Embryonic facial prominence (tissue), 1 donor: ENCODE data around the gene NRF1.
"Not testable (repeated sequence)": the region's sequence is repeated elsewhere in the genome, so short reads cannot be mapped to it uniquely, and the experiment has no call there.

Experiments used
- DNase-seq: peaks from one replicate; pipeline ENCODE4 v3.0.0-alpha.2; 2016; ENCODE audit errors: extremely low spot score

NRF1 gene

GRCh38 chr7:129781928-129782817 lies 170.7 kb downstream of the NRF1 start:
- no peak for DNase-seq

- no peak for DNase-seq
Observed at GRCh38 chr7:129782818-129783583, 171.5 kb downstream of the NRF1 start.

- DNase-seq, result no peak
Observed at GRCh38 chr7:129783584-129783919, 172.0 kb downstream of the NRF1 start.

- no peak for DNase-seq
Observed at GRCh38 chr7:129784437-129784782, 172.9 kb downstream of the NRF1 start.

- DNase-seq, result no peak
Observed at GRCh38 chr7:129784783-129785684, 173.5 kb downstream of the NRF1 start.

DNA sequence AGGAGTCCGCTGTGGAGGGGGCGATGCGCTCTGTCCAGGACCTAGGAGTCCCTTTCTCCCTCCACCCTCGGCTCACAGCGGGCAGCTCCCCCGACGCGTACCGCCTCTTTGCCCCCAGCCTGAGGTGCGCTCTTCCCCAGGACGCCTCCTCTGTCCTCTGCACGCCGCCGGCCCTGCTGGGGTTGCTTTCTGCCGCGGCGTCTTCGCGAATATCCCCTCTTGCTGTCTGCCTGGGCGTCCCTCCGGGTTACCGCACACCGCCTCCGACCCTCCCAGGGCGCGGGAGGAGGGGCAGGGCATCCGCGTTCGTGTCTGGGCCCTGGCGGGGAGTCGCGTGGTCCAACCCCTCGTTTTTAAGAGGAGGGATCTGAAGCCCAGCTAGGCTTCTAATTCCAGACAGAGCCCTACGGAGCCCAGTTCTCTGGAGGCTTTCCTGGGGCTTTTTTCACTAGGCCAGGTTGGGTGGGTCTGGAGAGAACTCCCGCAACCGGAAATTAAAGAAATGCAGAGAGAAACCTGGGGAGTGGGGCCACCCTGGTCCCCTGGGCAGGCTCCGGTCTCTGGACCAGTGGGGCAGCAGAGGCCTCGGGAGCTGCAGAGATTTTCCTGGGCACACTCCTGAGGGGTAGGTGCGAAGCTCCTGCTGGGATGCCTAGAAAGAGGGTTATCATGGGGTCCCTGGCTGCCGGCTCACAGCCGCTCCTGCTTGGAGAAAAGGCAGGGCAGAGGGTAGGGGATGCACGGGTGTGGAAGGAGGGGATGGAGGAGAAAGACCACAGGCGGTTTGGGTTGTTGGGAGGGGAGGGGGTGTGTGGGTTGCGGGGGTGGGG lies 174.4 kb downstream of the NRF1 start:
- no peak for DNase-seq

- no peak for DNase-seq
Observed at GRCh38 chr7:129786825-129787563, 175.5 kb downstream of the NRF1 start.

DNA sequence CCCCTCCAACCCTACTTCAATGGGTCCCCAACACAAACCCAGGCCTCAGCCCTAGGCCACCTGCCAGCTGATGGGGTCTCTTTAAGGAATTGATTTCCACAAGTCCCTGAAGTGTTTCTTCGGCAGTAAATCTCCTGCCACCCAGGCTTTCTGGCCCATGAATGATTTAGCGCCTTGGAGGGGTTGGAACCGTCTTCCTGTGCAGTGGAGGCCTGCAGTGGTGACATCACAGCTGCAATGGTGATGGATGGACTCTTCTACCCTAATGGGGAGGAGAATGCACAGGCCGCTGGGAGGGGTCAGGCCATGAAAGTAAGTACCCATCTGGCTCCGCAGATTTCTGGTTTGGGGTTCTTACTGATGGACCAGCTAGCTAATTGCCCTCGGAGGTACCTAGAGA lies 177.5 kb downstream of the NRF1 start:
- no peak for DNase-seq

DNA sequence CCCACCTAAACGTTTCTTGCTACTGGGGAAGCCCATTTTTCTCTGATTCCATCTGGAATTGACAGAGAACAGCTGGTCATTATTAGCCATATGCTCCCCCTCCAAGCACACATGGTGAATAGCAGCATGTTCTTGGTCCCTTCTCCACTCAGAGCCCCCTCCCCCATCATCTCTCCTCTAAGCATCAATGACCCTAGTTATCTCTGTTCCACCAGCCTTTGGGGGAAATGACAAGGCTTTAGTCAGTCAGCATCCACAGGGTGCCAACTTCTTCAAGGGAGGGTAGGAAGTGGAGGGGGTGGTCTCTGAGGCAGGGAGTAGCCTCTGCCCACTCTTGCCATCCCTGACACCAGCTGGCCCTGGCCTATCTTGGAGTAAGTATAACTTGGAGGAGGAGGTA lies 178.1 kb downstream of the NRF1 start:
- no peak for DNase-seq

DNA sequence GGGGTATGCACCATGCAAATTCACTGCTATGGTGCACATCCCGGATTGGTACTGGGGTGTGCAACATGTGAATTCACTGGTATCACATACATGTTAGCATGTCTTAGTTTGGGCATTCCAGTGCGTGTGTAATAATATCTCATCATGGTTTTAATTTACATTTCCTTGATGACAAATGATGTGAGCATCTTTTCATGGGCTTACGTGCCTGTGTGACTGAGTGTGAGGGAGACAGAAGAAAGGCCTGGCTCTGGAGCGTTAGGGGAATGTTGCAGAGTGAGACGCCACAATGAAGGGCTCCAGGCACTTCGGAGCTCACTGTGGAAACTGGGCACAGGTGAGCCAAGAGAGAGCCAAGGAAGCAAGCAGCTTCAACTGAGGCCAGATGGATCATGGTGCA lies 178.6 kb downstream of the NRF1 start:
- DNase-seq, result no peak

GRCh38 chr7:129792721-129793120 lies 181.2 kb downstream of the NRF1 start:
- DNase-seq, result no peak

DNA sequence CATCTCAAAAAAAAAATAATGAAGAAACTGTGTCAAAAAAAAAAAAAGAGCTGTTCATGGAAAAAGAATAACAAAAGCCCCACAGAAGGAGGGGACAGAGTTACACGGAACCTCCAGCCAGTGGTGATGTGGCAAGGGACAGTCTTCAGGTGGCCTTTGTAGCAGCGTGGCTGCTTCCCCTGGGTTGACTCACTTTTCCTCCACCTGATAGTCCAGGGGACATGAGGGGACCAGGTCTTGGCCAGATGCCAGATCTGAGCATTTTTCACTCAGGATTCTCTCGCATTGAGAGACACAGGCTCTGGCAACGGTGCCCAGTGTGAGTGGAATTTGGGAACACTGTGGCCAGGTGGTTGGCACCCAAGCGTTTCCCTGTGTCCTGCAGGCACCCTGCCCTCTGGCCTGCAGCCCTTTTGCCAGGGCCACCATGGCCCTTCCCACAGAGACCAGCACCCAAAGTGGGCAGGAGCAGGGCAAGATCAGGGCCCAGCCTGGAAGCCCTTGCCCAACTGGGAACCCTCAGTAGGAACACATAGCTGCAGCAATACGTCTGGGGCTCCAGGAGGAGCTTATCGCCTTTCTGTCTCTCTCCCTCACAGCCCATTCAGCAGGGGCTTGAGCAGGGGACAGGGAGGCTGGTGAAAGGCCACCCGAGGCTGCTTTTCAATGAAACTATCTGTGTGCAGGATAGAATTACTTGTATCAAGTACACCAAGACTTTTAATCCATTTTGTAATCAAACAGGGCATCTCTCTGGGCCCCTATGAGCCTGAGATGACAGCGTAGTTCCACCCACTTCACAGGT lies 182.2 kb downstream of the NRF1 start:
- DNase-seq, result no peak

GRCh38 chr7:129794461-129794860 lies 182.9 kb downstream of the NRF1 start:
- not testable (repeated sequence) for DNase-seq

GRCh38 chr7:129796186-129796775 lies 184.8 kb downstream of the NRF1 start:
- DNase-seq, result no peak

GRCh38 chr7:129797214-129797789 lies 185.8 kb downstream of the NRF1 start:
- DNase-seq, result no peak

GRCh38 chr7:129798616-129799349 lies 187.3 kb downstream of the NRF1 start:
- no peak for DNase-seq

DNA sequence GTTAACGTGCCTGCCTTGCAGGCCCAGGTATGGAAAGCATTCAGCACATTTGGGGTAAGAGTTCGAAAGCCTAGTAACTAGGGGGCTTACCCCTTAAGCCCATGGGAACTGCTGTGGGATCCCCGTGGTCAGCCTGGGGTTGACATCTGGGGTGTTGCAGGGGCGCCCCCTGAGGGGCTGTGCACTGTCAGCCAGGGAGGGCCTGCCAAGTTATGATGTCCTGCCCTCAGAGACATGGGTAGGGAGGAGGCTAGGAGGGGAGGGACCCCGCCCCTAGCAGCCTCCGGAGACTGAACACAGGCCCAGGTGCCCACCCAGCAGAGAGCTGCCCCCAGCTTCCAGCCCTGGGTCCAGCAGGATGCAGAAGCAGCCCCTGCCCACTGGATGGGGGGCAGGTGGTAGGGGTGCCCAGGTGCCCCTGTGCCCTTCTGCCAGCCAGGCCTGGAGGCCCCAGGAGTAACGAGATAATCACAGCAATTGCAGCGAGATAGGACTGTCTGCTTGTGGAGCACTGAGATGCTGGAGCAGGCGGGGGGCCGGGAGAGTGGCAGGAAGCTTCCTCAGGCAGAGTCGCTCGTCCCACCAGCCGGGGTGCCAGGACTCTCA lies 187.9 kb downstream of the NRF1 start:
- no peak for DNase-seq

DNA sequence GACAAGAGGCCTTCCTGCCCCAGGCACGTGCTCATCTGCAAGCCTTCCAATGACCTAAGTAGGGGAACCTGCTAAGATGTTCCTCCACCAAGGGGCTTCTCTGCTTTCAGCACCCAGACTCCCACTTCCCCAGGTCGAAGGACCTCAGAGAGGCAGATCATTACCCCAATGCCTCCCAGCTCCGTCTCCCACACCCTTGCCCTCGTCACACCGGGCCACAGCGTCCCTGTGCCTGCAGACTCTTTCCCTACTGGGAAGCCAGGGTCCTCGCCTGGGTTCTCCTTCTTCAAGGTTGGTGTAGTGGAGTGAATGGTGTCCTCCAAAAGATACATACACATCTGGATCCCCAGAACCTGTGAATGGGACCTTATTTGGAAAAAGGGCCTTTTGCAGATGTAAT lies 189.4 kb downstream of the NRF1 start:
- no peak for DNase-seq
